ENCODE data around the gene CD164.

The CD164 gene

DNA sequence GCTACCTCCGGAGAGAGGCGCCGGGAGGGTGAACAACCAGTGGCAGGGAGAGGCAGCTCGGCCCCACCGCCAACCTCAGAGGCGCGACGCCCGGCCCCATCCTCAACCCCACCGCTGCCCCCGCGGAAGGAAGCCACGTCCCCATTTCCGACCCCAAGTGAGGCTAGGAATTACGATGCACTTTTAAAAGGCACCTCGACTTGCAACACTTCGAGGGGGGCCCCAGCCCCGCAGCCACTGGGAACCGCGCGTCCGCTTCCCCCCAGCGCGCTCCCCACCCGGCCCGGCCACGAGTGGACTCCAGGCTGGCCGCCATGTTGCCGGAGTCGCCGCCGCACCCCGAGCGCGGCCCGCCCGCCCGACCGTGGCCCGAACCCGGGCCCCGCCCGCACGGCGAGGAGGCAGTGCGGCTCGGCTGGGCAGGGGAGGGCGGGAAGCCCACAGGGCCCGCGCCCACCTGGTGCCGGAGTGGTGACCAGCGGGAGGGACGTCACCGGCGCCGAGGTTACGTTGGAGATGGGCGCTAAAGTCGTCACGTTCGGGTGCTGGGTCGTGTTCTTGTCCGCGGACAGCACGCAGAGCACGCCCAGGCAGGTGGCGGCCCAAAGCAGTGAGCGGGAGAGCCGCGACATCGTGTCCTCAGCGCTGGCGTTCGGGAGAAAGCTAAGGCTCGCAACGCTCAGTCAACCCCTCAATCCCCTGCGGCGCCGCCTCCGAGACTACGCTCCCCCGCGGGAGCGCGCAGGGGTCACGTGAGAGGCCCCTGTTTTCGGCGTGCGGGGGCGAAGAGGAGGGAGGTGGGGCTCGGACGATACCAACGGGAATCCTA is at the start of gene CD164:
Gene CD164 (minus strand): TSS at position 721 of the 829 bp plus-strand sequence. CDS start 89 bp downstream, at position 632.
- TF ChIP-seq, protein P1, sequence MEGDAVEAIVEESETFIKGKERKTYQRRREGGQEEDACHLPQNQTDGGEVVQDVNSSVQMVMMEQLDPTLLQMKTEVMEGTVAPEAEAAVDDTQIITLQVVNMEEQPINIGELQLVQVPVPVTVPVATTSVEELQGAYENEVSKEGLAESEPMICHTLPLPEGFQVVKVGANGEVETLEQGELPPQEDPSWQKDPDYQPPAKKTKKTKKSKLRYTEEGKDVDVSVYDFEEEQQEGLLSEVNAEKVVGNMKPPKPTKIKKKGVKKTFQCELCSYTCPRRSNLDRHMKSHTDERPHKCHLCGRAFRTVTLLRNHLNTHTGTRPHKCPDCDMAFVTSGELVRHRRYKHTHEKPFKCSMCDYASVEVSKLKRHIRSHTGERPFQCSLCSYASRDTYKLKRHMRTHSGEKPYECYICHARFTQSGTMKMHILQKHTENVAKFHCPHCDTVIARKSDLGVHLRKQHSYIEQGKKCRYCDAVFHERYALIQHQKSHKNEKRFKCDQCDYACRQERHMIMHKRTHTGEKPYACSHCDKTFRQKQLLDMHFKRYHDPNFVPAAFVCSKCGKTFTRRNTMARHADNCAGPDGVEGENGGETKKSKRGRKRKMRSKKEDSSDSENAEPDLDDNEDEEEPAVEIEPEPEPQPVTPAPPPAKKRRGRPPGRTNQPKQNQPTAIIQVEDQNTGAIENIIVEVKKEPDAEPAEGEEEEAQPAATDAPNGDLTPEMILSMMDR (IDR thresholded peaks at IDR 0.05; ENCODE audit: low read depth, low read length): no peak
- peak; percentile 95 for DNase-seq (ENCODE audit: low read depth, low spot score)
- in situ Hi-C loops (cut with HindIII; ENCODE audit: low sequenced_read_pairs): no loop called here
- H3K4me3 ChIP-seq (ENCODE audit: low read depth, low read length): peak within 1 kb of the TSS; percentile 92

DNA sequence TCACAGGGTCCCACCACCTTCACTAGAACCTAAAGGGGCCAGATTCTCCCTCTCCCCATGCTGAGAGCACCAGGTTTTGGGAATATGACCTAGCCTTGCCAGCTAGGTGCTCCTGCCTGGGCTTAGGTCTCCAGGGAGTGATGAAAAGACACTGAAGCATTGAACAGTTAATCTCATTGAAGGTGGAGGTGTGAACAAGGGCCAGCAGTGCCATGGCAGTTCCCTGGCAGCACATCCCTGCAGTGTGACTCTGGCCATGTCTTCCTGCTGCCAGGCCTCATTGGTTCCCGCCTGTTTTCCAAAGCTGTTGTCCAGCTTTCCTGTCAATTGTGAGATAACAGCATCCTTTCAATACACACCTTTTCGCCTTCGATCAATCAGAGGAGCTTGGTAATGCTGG is 47.2 kb upstream of the CD164 start:
- H3K4me3 ChIP-seq (ENCODE audit: low read depth, low read length): no peak overlapping the region
- DNase-seq (ENCODE audit: low read depth, low spot score): no peak
- TF ChIP-seq, protein P1 (IDR thresholded peaks at IDR 0.05; ENCODE audit: low read depth, low read length): no peak
- in situ Hi-C loops (cut with HindIII; ENCODE audit: low sequenced_read_pairs): no loop called here

DNA sequence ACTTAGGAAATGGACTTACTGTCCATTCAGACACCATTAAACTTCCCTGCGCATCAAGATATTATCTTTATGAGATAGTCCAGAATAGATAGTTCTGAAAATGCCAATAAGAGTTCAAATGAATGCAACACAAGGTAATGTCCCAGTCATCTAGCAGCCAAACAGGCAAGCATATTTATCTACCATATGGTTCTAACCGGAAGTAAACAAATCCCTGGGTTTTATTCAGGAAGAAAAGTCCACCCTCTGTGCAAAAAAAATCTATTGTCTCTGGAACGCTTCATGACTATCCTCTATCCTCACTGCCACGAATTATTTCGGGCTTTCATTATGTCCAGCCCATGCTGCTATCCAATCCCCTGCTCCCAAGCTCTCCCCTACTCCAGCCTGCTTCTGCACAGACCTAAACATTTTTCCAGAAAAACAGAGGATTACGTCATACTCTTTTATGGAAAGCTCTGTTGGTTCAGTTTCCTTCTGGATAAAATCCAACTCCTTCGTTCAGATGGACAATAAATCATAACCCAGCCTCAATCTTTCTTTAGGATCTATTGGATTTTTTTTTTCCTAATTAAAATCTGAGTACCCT is 46.7 kb upstream of the CD164 start:
- TF ChIP-seq, protein P1 (IDR thresholded peaks at IDR 0.05; ENCODE audit: low read depth, low read length): no peak
- H3K4me3 ChIP-seq (ENCODE audit: low read depth, low read length): no peak overlapping the region
- no peak for DNase-seq (ENCODE audit: low read depth, low spot score)
- in situ Hi-C loops (cut with HindIII; ENCODE audit: low sequenced_read_pairs): no loop called here

DNA sequence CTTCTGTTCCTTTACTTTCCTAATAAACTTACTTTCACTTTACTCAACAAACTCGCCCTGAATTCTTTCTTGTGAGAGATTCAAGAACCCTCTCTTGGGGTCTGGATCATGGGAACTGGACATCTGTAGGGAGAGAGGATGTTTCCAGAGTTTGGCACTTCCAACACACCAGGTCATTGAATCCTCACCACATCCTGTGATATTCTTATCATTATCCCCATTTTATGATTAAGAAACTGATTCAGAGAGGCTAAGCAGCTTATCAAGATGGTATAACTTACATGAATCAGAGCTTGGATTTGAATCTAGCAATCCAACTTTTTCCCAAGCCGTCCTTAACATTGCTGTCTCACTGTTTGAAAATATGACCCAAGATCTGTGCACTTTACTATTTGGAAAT is 42.7 kb upstream of the CD164 start:
- TF ChIP-seq, protein P1 (IDR thresholded peaks at IDR 0.05; ENCODE audit: low read depth, low read length): no peak
- in situ Hi-C loops (cut with HindIII; ENCODE audit: low sequenced_read_pairs): no loop called here
- no peak for DNase-seq (ENCODE audit: low read depth, low spot score)
- no peak overlapping the region for H3K4me3 ChIP-seq (ENCODE audit: low read depth, low read length)

DNA sequence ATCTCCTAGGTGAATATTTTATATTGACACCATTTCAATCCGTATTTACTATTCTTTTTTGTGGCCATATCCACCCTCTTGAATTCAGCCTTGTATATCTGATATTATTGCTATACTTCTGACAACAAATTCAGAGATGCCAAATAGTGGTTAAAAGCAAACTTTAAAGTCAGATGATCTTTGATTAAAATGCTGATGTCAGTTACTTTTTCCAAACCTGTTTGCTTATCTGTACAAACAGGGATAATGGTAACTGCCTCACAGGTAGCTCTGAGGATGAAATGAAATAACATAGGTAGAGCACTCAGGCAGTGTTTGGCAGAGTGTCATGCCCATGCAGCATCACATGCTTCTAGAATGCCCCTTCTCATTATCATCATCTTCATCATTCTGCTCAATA is 38.9 kb upstream of the CD164 start:
- DNase-seq (ENCODE audit: low read depth, low spot score): no peak
- in situ Hi-C loops (cut with HindIII; ENCODE audit: low sequenced_read_pairs): no loop called here
- no peak overlapping the region for H3K4me3 ChIP-seq (ENCODE audit: low read depth, low read length)
- TF ChIP-seq, protein P1 (IDR thresholded peaks at IDR 0.05; ENCODE audit: low read depth, low read length): no peak

DNA sequence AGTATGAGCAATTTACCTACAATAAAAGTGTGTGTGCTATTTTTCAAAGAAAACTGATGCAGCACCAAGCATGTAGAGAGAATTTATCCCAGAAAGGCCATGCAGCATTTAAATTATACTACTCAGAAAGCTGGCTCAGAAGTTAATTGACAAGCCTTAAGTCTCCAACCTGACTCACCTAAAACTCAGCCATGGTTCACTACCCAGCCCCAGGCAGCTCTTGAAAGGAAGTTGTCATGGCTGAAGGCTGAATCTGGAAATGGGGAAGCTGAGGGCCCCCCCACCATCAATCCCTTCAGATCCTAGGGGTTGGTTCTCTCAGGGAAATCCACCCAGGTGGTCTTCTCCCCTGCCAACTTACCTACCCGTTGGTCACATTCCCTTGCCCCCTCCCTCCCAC is 38.5 kb upstream of the CD164 start:
- no peak for DNase-seq (ENCODE audit: low read depth, low spot score)

More for the DNA sequence above, 38.5 kb upstream of the CD164 start:
- in situ Hi-C loops (cut with HindIII; ENCODE audit: low sequenced_read_pairs): no loop called here
- TF ChIP-seq, protein P1 (IDR thresholded peaks at IDR 0.05; ENCODE audit: low read depth, low read length): no peak
- H3K4me3 ChIP-seq (ENCODE audit: low read depth, low read length): no peak overlapping the region

Data from astrocyte of the spinal cord (primary cell).